CD4-positive, alpha-beta T cell treated with Interleukin-15 for 4 hours (primary cell): ENCODE measurements around the gene KCNK10.
"Not testable (repeated sequence)": the region's sequence is repeated elsewhere in the genome, so short reads cannot be mapped to it uniquely, and the experiment has no call there.

ENCODE experiments used
- DNase-seq: peaks from one replicate; pipeline ENCODE4 v3.0.0-alpha.2; 2020; ENCODE audit warnings: low spot score

The KCNK10 gene

DNA sequence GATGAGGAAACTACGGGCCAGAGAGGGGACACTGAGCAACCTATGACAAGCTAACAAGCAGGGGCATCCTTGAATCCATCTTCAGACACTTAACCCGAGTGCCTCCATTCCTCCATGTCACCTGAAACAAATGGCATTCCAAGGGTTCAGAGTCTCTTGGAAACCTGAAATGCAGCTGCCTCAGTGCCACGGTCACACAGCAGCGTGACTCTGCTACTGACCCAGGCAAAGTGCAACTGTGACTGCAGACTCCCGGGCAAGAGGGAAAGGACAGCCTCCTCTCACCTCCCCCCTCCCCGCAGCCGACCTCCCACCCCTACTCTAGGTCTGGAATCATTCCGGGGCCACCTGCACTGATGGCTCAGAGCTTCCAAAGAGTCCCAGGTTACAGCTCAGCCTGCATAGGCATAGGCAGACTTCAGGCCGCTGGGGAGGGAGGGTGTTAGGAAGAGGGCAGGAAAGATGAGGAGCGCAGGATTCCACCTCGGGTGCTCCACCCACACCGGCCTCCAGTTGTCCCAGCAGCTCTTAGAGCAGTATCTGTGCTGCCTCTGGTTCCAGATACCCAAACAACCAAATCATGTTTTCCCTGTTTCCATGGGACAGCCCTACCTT is 53.2 kb downstream of the KCNK10 start:
- DNase-seq = no peak

DNA sequence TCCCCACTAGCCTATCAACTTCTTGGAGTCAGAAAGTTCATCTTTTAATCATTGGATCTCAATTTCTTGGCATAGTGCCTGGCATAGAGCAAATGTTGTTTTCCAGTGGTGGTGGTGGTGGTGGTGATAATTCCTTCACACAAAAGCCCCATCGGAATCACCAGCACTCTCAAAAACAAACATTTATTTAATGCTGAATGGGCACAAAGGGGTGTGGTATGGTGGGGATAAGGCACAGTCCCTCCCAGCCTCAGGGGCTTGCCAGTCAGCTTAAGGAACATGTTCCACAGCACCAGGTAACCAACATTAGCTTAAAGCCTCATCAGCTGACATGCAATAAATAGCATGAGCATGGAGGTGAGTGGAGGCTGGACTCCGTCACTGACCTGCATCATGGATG is 56.6 kb downstream of the KCNK10 start:
- DNase-seq = no peak

DNA sequence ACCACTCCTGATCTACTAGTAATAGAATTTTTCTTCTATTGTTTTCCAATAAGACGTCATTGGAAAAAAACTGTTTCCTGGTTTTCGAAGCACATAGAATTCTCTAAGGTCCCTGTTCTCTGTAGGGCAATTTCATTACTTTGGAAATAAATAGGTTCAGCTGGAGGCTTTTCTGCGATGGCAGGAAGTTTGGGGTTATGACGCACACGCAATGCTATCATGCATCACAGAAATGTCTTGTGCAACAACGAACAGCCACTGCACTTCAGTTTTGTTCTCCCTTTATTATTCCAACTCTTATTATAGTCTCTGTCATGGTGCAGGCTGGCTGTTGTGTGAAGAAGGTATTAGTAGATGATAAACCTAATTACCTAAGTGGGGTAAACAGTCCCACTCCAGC is 59.0 kb downstream of the KCNK10 start:
- DNase-seq = no peak

DNA sequence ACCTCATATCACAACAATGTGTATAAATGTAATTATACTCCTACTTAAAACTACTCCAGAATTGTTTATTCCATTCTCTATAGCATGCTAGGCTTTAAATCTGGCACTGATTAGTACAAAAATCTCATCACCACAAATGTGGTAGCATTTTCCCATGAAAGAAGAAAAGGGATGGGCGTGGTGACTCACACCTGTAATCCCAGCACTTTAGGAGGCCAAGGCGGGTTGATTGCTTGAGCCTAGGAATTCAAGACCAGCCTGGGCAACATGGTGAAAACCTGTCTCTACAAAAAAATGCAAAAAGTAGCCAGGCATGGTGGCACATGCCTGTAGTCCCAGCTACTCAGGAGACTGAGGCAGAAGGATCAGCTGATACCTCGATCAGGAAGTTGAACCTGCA is 61.8 kb downstream of the KCNK10 start:
- not testable (repeated sequence) for DNase-seq

DNA sequence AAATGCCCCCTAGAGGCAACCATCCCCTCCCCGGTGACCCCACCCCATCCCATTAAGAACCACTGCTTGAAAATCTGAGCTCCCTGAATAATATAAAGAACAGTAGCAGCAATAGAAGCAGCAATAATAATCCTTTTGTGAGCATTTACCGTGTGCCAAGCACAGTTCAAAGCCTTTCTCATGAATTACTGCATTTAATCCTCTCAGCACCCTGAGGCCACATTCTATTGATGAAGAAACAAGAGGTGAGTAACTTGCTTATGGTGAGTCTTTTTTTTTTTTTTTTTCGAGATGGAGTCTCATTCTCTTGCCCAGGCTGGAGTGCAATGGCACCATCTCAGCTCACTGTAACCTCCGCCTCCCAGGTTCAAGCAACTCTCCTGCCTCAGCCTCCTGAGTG is 65.0 kb downstream of the KCNK10 start:
- no peak for DNase-seq

DNA sequence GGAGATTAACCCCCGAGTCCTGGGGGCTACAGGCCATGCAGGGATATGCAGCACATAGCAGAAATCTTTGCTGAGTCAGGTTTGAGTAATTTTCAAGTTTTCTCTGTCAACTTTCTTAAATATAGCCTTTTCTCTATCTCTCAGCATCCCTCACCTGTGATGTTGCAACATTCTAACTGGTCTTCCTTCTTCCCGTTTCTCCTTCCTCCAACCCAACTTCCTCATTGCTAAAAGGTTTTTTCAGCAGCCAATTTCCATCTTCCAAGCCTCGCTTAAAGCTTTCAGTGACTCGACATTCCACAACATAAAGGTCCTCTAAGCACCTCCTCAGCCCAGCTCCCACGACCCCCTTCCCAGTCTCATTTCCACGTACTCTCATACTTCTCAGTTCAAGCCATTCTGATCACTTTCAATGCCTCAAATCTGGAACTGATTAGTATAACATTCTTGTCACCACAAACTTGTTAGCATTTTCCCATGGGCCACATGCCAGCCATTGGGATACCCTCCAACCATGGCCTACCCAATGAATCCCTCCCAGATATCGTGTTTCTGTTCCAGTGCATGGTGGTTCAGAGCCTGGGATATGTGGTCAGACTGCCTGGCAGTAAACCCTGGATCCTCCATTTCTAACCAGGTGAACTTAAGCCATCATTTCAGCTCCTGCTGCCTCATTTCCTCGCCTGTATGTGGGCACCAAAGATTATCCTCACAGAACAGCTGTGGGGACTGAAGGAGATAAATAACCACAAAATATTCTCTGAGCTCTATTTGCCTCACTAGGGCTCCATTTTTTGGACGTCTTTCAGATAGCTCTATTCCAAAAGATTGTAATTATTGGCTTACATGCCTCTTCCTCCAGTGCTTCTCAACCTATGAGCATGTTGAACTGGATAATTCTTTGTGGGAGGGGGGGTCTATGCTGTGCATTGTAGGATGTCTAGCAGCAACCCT is 65.8 kb downstream of the KCNK10 start:
- no peak for DNase-seq

DNA sequence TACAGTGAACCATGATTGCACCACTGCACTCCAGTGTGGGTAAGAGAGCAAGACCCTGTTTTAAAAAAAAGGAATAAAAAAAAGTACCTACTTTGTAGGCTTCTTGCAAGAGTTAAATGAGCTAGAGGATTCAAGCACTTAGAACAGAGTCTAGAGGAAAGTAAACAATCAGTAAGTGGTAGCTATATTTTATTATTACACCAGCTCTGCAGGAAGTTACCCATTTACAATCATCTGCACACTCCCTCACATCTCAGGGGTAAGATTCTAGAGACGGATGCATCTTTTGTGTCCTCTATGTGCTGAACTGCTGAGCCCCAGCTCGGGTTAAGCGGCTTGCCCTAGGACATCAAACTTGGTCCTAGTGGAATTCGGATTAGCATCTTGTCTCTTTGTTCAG is 67.3 kb downstream of the KCNK10 start:
- no peak for DNase-seq

DNA sequence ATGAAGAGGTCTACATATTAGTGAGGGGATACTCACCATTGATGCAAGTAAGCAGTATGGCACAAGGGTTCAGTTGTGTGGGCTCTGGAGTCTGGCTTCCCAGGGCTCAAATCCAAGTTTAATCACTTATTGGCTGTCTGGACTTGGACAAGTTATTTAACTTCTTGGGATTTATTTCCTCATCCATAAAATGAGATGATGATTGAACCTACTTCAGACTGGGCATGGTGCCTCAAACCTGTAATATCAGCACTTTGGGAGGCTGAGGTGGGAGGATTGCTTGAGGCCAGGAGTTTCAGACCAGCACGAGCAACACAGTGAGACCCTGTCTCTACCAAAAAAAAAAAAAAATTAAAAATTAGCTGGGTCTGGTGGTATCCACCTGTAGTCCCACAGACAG is 67.9 kb downstream of the KCNK10 start:
- DNase-seq = no peak

DNA sequence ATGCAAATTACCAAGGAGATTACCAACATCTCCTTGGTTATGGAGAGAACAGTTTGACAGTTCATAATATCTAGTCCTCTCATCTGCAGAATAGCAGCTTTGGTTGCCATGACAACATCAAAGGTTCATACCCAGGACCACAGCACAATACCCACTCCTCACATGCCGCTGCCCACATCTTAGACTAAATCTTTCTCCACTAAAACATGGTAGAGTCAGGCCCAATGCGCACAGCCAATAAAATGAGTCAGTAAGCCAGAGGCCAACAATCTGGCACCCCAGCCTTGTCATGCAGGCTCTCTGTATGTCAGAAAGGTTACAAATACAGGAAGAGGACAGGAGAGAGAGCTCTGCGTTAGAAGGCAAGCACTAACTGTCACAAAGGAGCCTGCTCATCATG is 70.6 kb downstream of the KCNK10 start:
- no peak for DNase-seq

DNA sequence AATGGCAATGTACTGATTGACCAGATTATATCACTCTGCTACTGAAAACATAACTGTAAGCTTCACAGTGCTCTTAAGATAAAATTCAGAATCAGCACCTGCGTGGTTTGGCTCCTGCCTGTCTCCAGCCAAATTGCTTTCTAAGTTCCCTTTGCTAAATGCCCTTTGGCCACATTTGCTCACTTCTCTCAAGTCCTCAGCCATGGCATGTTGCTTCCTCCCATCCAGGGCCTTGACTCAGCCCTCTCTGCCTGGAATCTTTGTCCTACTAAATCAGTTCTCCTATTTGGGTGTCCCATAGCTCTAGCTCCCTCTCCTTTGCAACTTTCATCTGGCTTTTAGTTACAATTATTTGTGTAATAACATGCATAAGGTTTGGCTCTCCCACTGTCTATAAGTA is 71.4 kb downstream of the KCNK10 start:
- no peak for DNase-seq

DNA sequence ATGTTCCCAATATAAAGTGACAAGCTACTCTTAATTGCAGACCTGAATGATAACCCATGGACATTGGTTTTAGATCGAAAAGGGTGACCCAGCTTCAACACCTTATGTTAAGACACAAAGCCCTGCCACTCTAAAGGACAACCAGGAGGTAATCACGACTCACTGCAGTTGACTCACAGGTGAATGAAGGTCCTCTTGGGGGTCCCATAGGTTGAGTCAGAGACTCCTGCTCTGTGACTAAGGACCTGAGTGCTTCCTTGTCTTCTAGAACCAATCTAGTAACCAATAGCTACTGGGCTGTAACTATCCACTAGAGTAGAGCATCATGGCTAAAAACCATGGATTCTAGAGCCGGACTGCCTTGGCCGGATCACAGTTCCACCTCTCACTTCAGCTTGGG is 73.8 kb downstream of the KCNK10 start:
- DNase-seq = no peak

DNA sequence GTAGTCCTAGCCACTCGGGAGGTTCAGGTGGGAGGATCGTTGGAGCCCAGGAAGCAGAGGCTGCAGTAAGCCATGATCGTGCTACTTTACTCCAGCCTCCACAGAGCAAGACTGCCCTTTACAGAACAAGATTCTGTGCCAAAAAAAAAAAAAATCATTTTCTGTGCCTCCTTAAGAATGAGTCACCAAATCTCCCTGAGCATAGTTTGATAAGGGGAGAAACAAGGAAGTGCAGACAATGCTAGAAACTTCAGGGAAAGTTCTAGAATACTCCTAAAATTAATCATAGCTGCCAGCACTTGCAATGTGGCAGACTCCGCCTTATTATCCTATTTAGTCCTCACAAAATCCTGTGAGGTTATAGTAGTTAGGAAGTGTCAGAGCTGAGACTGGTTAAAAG is 74.5 kb downstream of the KCNK10 start:
- no peak for DNase-seq

DNA sequence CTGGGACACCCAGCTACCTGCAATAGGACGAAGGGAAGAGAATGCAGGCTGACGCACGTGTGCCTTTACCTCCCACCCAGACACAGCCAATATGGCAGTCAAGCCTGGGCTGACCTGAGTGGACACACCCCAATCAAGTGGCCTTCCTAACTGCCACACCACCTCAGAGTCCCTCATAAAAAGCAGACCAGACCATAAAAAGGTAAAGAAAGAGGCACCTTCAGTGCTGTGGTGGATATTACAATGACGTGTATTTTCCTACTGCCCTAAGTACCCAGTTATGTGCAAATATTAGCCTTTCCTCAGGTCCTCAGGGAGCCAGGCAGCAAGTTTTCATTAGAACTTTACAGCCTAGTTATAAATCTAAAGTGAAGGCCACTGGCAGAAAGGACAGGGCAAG is 75.8 kb downstream of the KCNK10 start:
- no peak for DNase-seq

DNA sequence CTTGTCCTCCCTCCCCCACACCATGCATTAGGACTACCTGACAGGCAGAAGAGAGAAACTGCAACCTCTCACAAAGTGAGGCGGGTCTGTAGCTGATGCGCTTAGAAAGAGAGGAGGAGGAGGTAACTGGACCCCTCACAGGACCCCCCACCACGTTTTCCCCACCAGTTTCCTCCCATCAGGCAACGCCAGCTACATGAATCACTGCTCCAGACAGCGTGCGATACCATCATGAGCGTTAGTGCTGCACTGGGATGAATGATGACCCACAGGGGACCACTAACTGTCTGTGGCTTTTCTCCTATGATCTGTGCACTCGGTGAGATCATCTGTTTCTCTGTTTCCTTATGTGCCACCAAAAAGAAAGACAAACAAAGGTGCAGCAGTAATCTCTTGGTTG is 77.7 kb downstream of the KCNK10 start:
- DNase-seq = no peak

DNA sequence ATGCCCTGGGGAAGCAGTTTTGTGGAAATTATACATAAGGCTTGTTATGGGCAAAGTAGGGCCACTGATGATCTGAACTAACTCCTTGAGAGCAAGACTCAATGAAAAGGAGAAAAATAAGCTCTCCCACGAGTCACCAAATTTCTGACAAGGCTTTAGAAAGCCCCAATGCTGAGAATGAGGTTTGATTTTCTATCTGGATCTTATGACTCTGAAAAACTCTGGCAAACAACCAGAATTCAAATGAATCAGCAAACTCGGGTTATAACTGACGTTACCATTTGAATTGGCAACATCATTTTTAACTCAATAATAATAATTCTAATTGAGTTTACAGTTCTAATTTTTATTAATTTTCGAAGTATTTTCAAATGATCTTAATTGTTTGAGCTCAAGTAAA is 79.1 kb downstream of the KCNK10 start:
- no peak for DNase-seq

DNA sequence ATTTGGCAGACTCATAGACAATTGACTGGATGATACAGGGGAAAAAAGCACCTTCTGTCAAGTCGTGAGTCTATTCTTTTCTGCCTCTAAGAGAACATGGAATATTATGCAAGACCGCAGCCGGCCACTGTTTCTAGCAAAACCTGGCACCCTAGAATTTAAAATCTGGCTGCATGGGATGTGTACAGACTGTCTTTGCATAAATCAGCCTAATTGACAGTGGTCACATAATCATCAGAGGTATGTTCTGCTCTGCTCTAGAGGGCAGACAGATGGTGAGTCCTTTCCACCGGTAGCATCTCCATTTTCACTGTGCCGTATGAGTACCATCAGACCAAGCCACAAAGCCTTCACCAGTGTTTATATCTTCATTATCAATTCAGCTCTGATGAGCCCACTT is 80.6 kb downstream of the KCNK10 start:
- no peak for DNase-seq

DNA sequence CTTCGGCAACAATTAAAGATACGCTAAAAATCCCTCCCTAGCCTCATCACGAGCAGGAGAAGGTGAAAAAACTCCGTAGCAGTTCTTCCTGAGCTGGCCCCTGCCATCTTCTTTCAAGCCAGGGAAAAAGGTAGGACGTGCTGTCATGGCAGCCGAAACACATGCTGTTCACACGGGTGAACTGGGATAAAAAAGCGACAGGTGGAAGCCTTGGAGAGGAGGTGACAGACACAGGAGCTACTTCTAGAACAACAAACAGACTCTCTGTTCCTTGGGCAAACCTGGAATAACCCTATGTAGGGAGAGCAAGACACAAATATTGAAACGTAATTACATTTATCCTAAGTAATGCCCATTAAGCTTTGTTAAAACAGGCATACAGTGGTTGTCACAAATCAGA is 81.3 kb downstream of the KCNK10 start:
- DNase-seq = no peak

DNA sequence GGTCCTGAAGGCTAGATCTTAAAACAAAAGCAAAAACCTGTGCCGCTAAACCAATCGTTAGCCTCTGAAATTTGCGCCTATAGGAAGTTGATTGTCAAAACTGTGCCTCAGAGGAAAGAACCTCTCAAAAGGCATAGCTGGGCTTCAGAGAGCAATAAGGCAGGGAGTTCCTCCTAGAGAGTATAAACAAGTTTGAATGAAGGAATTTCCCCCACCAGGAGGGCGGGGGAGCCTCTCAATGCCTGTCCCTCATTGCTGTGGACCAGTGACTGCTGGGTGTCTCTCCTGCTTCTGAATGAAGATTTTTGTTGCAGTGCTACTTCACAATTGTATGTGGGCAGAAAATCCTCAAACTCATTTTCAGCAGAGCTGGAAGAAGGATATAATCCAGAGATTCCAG is 88.6 kb downstream of the KCNK10 start:
- DNase-seq = no peak

DNA sequence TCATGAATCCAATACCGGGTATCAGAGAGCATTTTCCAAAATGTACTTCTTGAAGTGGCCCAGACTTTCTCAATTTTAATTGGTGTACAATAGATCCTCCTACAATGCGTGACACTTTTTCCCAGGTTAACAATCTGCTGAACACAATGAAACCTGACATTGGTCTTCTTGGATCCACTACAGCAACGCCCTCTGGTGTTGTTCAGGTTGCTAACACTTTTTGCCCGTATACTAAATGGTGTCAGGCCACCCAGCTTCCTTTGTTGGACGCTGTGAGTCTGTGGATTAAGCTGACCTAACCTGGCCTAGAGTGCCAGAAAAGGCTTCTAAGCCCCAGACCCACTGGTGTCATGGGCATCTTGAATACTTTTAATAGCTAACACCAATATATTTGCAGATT is 89.2 kb downstream of the KCNK10 start:
- no peak for DNase-seq

DNA sequence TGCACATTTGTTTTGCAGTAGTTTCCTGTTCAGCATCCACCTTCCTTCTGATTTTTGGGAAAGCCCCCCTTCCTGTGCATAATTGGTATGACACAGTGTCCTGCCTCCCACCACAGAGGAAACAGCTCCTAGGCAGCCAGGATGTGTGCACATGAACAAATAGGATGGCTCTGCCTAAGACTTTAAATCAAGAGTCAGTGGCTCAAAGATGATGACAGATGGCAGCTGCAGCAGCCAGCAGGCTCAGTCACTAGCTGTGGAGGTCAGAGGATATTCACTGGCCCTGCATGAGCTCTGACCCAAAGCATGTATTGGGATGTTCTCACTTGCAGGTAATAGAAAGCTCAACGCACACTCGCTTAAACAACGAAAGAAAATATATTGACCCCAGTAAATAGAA is 90.3 kb downstream of the KCNK10 start:
- no peak for DNase-seq

DNA sequence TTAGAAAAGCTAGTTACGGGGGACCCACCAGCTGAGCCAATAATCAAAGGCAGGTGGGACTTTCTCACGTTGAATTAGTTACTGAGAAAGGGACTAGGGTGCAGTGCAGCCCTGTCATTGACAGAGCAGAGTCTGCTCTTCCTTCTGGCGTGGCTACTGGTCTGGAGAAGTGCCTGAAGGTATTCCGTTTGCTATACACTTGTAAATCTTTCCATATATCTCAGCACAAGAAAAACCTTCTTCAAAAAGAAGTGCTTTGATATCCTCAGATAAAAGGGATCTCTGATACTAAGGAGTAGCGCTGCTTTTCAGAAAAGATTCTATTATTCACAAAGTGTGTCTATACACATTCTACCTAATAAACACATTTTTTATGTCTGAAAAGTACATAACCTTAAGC is 91.5 kb downstream of the KCNK10 start:
- DNase-seq = no peak

DNA sequence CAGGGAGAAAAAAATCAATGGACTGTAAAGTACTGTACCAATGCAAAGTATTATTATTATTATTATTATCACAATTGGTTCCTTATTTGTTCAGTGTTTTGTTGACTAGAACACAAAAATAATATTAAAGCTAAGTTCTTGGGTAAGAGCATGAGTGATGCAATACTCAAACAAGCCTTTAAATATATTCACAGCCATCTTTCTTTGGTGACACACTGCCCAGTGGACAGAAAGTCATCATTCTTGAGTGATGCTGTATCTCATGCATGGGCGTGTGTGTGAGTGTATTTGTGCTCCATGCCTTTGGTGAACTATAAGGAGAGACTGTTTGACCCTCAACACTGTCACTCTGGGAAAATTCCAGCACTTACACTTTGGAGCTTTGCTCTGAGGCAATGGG is 93.6 kb downstream of the KCNK10 start:
- DNase-seq = no peak

DNA sequence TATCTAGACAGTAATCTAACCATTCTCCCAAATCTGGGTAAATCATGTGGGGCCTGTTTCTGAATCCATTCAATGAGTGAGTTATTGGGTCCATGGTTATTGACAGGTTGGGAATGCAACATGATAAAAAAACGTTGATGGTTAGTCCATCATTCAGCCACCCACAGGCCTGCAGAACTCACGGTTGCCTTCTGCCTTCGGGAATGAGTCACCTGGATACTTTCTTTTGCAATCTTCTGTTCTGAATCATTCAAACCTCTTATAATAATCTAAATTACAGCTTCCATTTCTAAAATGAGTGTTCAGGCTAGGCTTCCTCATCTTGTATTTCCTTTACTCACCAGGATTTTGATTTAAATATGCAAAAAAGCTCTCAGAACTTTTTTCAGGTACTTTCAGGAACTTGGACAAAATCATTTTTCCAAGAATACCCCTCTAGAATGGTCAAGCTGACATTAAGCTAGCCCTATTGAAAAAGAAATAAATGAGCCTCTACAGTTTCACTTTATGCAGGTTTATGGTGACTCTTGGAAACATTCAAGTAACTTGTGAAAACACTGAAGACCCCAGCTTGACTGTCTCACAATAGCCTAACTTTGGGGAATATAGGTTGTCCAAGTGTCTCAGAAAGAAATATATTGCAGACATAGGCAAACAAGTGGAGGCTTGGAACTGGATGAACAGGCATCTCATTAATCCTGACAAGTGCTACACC is 94.4 kb downstream of the KCNK10 start:
- no peak for DNase-seq
